Stomach (tissue), 4 donors: Measurements from ENCODE around the gene PTPRC.

Source experiments
- CTCF ChIP-seq, 7 experiments: fragments of 450-650 bp in 4 of 7; fragments of 200-600 bp in 3 of 7; sonication (generic) in 3 of 7; IDR thresholded peaks; one replicate each; pipeline ENCODE4 v1.5.1; 2016 to 2019; ENCODE audit warnings: antibody characterized with exemption in 7 of 7, control low read depth in 2 of 7, mild to moderate bottlenecking in 1 of 7
- EP300 ChIP-seq: sonication (generic); formaldehyde crosslinking; IDR thresholded peaks from one replicate; pipeline ENCODE4 v1.6.1; 2017; ENCODE audit warnings: antibody characterized with exemption
- POLR2A ChIP-seq, 4 donors: fragments of 450-650 bp; IDR thresholded peaks; one replicate each; pipeline ENCODE4 v1.6.1; 2016; ENCODE audit warnings: antibody characterized with exemption in 4 of 4, control low read depth in 2 of 4, mild to moderate bottlenecking in 1 of 4, moderate library complexity in 1 of 4
- POLR2AphosphoS5 ChIP-seq, 3 donors: sonication (generic); formaldehyde crosslinking; IDR thresholded peaks; one replicate each; pipeline ENCODE4 v1.6.1; 2016; ENCODE audit warnings: antibody characterized with exemption in 3 of 3

DNA sequence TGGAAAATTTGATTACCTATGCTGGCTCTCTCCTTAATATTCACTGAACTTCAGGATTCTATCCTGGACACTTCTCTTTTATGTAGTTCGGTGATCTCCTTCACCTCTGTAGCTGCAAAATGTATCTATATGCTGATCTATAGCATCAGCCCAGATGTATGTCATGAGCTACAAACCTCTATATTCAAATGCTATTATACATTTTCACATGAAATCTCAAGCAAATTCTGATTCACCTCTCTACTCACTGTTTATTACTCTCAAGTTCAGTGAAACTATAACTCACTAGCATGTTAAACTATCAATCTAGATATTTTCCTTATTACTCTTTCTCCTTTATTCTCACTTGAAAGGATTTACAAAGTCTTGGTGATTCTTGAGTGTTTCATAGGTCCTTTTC is 52.2 kb downstream of the PTPRC start:
- no peak for TF ChIP-seq CTCF (IDR thresholded peaks at IDR 0.05)
- TF ChIP-seq POLR2AphosphoS5 (IDR thresholded peaks at IDR 0.05) = no peak
- TF ChIP-seq POLR2A (IDR thresholded peaks at IDR 0.05) = no peak
- TF ChIP-seq EP300 = no peak
